T follicular helper cell (primary cell): ENCODE results near the gene DHCR24.
"Not testable (repeated sequence)": the region's sequence is repeated elsewhere in the genome, so short reads cannot be mapped to it uniquely, and the experiment has no call there.

Experiments
- DNase-seq: peaks from one replicate; pipeline ENCODE4 v3.0.0-alpha.2; 2020; ENCODE audit warnings: low read depth

Gene DHCR24

DNA sequence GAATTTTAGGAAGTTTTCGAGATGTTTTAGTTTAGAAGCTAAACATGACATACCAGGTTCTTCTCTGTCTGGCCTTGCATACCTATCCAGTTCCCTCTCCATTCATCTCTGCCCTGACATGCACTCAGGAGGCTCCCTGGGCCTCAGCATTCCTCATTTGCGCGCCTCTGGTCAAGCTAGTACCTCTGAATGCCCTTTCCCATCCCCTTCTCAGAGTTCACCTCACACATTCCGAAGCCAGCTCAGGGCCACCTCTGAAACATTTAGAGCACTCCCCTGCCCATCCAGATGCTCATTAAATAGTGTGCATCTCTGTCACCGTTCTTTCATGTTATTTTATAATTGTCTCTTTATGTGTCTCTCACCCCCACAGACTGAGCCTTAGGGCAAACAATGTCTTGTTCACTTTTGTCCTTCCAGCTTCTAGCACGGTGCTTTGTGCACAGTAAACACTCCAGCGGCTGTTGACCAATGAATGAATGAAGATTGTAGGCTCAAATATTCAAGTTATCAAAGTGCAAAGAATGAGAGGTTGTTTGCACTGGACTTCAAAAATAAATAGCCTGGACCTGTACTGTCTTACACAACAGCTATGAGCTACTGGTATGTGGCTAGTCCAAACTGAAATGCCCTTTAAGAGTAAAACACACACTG is 1.2 kb upstream of the DHCR24 start:
- DNase-seq = no peak

- no peak for DNase-seq
Observed at GRCh38 chr1:54887665-54888071, 673 bp upstream of the DHCR24 start.

DNA sequence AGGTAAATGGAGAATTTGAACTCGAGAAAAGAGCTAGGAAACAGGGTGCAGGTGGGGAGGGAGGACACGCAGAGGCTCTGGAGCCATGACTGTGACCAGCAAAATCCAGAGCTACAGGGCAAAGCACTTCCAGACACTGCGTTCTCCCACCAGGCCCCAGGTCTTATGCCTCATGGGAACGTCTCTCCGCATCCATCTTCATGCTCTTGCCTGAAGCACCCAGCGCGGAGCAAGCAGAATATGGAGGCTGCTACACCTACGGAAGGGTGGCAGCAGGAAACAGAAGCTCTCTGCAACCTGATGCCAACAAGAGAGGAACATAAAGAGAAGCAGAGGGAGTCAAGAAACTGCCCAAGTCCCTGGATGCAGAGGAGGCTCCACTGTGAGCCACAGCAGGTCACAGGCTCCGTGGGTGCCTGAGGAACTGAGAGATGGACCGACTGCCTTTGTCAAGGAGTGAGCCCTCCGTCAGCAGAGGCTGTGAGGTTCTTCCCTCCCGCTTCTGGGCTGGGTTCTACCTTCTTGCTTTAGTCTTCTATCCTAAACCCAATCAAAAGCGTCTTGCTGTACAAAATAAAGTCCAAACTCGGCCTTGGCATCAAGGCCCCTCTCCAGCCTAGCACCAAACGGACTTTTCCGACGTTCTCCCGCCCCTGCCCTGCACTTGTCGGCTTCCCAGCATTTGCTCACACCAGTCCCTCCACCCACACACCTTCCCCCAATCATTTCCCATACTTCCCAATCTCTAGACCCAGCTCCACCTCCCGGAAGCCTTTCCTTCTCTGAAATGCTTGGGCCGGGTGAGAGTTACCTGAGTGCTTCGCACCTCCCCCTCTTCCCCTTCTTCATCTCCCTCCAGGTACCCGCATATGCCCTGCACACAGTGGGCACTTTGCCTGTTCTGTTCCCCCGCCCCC is 930 bp downstream of the DHCR24 start:
- DNase-seq = no peak

DNA sequence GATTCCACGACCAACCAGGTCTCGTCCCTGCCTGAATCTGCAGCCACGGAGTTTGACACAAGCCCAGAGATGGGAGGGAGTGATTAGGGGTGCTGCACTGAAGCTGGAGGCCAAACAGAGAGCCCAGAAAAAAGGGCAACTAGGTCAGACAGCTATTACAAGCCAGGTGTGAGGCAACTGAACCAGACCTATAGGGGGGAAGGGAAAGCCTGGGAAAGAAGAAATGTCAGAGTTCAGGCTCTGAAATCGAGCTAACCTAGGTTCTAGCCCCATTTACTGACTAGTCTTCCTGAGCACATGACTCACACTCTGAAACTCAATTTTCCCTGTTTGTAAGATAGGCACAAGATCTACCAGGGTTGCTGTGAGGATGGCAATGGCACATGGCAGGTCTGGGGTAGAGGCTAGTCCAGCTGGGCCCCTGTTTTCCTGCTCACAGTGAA is 1.7 kb downstream of the DHCR24 start:
- no peak for DNase-seq

GRCh38 chr1:54884768-54885167 is 2.2 kb downstream of the DHCR24 start:
- DNase-seq = no peak

- DNase-seq = no peak
Observed at GRCh38 chr1:54884135-54884586, 2.8 kb downstream of the DHCR24 start.

- DNase-seq = no peak
Observed at GRCh38 chr1:54883349-54884102, 3.5 kb downstream of the DHCR24 start.

- DNase-seq = no peak
Observed at GRCh38 chr1:54882519-54882918, 4.5 kb downstream of the DHCR24 start.

GRCh38 chr1:54881604-54882003 is 5.4 kb downstream of the DHCR24 start:
- not testable (repeated sequence) for DNase-seq

- no peak for DNase-seq
Observed at GRCh38 chr1:54879872-54880271, 7.1 kb downstream of the DHCR24 start.

- no peak for DNase-seq
Observed at GRCh38 chr1:54876814-54877213, 10.2 kb downstream of the DHCR24 start.

GRCh38 chr1:54875000-54875399 is 12.0 kb downstream of the DHCR24 start:
- DNase-seq = no peak

GRCh38 chr1:54874079-54874830 is 12.7 kb downstream of the DHCR24 start:
- DNase-seq = no peak

- DNase-seq = no peak
Observed at GRCh38 chr1:54872036-54872331, 15.0 kb downstream of the DHCR24 start.

DNA sequence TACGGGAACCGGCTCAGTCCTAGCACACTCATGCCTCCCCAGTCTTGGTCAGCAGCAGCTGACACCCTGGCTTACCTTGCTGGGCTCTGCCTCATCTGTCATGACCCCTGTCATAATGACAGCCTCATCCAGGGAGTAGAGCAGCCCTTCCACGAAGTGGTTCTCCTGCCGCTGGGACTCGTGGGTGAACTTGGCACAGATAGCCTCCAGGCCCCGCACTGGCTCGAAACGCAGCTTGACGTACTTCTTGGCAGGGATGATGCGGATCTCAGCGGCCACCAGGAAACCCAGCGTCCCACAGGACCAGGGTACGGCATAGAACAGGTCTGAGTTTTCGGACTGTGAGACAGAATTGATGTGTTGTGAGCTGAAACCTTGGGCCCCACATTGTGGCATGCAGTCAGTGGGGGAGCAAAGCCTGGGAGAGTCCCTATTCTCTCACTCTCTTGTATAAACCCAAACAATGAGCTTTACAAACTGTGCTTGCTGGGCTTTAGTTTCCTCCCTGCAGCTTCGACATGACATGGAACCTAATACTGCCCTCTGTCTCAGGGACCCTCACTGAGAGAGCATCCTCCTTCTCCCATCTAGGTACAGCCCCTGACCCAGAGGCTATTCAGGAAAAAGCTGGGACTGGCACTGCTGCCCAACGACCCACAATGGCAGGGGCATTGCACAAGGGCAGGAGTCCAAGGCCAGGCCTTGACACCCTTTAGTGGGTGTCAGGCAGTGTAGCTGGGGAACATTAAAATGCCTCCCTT is 15.5 kb downstream of the DHCR24 start:
- no peak for DNase-seq

DNA sequence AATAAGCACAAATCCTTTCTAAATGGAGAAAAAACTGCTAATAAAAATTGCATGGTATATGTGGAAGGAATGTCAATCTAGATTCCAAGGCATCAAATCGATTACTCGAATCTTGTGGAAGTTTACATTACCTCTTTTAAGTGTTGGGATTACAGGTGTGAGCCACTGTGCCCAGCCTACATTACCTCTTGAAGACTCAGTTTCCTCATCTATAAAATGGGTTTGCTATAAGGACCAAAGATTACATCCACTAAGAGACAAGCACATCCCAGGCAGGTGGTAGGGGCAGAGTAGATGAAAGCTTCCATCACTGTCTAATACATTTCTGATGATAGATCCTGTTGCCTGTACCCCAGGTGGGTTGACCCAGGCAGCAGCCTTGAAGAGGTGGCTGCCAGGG is 16.1 kb downstream of the DHCR24 start:
- DNase-seq = no peak

GRCh38 chr1:54869173-54869851 is 17.7 kb downstream of the DHCR24 start:
- DNase-seq = no peak

GRCh38 chr1:54867717-54868057 is 19.3 kb downstream of the DHCR24 start:
- no peak for DNase-seq

GRCh38 chr1:54866801-54867716 is 19.9 kb downstream of the DHCR24 start:
- no peak for DNase-seq
